GM23338 (cell line): ENCODE measurements around the gene NEURL1B.

Experiments used
- EZH2 ChIP-seq: fragments of 200-600 bp; sonication (generic); IDR thresholded peaks from one replicate; pipeline ENCODE4 v1.8.0; 2017; ENCODE audit warnings: antibody characterized with exemption, mild to moderate bottlenecking, low read depth; ENCODE audit not compliant: unreplicated experiment
- NANOG ChIP-seq: IDR thresholded peaks from 2 replicates; pipeline ENCODE4 v1.6.1; 2016; ENCODE audit warnings: antibody characterized with exemption, borderline replicate concordance
- POLR2AphosphoS5 ChIP-seq: IDR thresholded peaks from 2 replicates; pipeline ENCODE4 v1.6.1; 2016; ENCODE audit warnings: antibody characterized with exemption, low read depth
- ZNF114 ChIP-seq: fragments of 250-450 bp; sonication (Bioruptor Pico); IDR thresholded peaks from 2 replicates; pipeline ENCODE4 v1.5.0; 2020; ENCODE audit warnings: mild to moderate bottlenecking, moderate library complexity
- TF ChIP-seq, protein P1 (sequence below), 2 experiments: fragments of 200-600 bp in 1 of 2; sonication (generic) in 1 of 2; conservative IDR thresholded peaks; 2 replicates each; pipeline versions ENCODE4 v1.5.1 to v1.6.1; 2016 to 2017; ENCODE audit warnings: antibody characterized with exemption in 2 of 2, low read depth in 2 of 2, mild to moderate bottlenecking in 2 of 2, moderate library complexity in 1 of 2
- TF ChIP-seq, protein P2 (sequence below): IDR thresholded peaks from 2 replicates; pipeline ENCODE4 v1.6.1; 2016; ENCODE audit warnings: antibody characterized with exemption
- TF ChIP-seq, protein P3 (sequence below): IDR thresholded peaks from one replicate; pipeline ENCODE4 v1.6.1; 2018; ENCODE audit warnings: antibody characterized with exemption; ENCODE audit not compliant: unreplicated experiment

DNA sequence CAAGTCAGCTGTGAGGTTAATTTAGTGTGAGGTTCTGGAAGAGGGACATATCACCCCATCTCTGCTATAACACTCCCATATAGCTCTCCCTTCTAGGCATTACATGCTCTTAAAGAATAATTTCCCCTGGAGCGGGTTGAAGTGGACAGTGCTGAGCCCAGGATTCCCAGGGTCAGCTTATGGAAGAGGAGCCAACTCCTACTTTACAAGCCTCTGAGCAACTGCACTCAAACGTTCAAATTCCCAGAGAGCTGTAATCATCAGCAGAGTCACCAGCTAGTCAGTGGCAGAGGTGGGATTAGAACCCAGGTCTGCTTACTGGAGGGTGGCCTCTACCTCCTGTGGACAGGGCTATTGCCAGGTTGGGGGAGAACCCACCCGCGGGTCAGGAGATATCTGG lies 1.4 kb downstream of the NEURL1B start:
- TF ChIP-seq, protein P1, sequence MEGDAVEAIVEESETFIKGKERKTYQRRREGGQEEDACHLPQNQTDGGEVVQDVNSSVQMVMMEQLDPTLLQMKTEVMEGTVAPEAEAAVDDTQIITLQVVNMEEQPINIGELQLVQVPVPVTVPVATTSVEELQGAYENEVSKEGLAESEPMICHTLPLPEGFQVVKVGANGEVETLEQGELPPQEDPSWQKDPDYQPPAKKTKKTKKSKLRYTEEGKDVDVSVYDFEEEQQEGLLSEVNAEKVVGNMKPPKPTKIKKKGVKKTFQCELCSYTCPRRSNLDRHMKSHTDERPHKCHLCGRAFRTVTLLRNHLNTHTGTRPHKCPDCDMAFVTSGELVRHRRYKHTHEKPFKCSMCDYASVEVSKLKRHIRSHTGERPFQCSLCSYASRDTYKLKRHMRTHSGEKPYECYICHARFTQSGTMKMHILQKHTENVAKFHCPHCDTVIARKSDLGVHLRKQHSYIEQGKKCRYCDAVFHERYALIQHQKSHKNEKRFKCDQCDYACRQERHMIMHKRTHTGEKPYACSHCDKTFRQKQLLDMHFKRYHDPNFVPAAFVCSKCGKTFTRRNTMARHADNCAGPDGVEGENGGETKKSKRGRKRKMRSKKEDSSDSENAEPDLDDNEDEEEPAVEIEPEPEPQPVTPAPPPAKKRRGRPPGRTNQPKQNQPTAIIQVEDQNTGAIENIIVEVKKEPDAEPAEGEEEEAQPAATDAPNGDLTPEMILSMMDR (conservative IDR thresholded peaks at IDR 0.05; ENCODE audit: low read depth in 2 of 2) = no peak
- TF ChIP-seq, protein P2, sequence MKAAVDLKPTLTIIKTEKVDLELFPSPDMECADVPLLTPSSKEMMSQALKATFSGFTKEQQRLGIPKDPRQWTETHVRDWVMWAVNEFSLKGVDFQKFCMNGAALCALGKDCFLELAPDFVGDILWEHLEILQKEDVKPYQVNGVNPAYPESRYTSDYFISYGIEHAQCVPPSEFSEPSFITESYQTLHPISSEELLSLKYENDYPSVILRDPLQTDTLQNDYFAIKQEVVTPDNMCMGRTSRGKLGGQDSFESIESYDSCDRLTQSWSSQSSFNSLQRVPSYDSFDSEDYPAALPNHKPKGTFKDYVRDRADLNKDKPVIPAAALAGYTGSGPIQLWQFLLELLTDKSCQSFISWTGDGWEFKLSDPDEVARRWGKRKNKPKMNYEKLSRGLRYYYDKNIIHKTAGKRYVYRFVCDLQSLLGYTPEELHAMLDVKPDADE = no peak
- no peak for TF ChIP-seq EZH2
- TF ChIP-seq NANOG = no peak
- no peak for TF ChIP-seq POLR2AphosphoS5
- TF ChIP-seq ZNF114 (CRISPR knock-in tag) = no peak
- TF ChIP-seq, protein P3, sequence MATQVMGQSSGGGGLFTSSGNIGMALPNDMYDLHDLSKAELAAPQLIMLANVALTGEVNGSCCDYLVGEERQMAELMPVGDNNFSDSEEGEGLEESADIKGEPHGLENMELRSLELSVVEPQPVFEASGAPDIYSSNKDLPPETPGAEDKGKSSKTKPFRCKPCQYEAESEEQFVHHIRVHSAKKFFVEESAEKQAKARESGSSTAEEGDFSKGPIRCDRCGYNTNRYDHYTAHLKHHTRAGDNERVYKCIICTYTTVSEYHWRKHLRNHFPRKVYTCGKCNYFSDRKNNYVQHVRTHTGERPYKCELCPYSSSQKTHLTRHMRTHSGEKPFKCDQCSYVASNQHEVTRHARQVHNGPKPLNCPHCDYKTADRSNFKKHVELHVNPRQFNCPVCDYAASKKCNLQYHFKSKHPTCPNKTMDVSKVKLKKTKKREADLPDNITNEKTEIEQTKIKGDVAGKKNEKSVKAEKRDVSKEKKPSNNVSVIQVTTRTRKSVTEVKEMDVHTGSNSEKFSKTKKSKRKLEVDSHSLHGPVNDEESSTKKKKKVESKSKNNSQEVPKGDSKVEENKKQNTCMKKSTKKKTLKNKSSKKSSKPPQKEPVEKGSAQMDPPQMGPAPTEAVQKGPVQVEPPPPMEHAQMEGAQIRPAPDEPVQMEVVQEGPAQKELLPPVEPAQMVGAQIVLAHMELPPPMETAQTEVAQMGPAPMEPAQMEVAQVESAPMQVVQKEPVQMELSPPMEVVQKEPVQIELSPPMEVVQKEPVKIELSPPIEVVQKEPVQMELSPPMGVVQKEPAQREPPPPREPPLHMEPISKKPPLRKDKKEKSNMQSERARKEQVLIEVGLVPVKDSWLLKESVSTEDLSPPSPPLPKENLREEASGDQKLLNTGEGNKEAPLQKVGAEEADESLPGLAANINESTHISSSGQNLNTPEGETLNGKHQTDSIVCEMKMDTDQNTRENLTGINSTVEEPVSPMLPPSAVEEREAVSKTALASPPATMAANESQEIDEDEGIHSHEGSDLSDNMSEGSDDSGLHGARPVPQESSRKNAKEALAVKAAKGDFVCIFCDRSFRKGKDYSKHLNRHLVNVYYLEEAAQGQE = no peak
